ENCODE measurements around the gene PLCL1. TPM values are rescaled to one million over a fixed set of nuclear protein-coding genes. Genes with fewer than 3 reads are reported as not detected.

Gene PLCL1
- total RNA-seq, 1 experiment from 2014 or later: 0.07 TPM

- no peak overlapping the region for H3K4me3 ChIP-seq (replicated peaks in 1 of 2; ENCODE audit: low read depth in 1 of 2, low read length in 2 of 2)
- intact Hi-C loops (cut with micrococcal nuclease): no loop called here
These were observed 4.3 kb upstream of the PLCL1 start for GRCh38 chr2:197800091-197800490.

More at GRCh38 chr2:197800091-197800490, 4.3 kb upstream of the PLCL1 start:
- no peaks in the 10 kb centered on the region for H4K20me1 ChIP-seq (ENCODE audit: insufficient read depth)
- no peak overlapping the region for H3K9ac ChIP-seq (ENCODE audit: low read length)
- peaks cover 0 to 5% of the 10 kb centered on the region in 2 experiments; a peak in 1 of 4 replicates for H3K4me1 ChIP-seq (ENCODE audit: control insufficient read depth in 1 of 2, insufficient read depth in 2 of 2, low read length in 2 of 2)
- no peak overlapping the region for H2AFZ ChIP-seq (ENCODE audit: low read depth, low read length, poor library complexity, severe bottlenecking)
- no peaks in the 10 kb centered on the region for H3K9me2 ChIP-seq (ENCODE audit: insufficient read depth)
- no peaks in the 10 kb centered on the region for H3K9me3 ChIP-seq (ENCODE audit: control insufficient read depth in 1 of 2, insufficient read depth in 1 of 2, low read depth in 1 of 2, low read length in 2 of 2)
- POLR2A ChIA-PET: no interaction called here
- no peak overlapping the region for H3K27ac ChIP-seq (ENCODE audit: low read depth, low read length)
- no peak for ATAC-seq
- no peak overlapping the region for H3K4me2 ChIP-seq (ENCODE audit: low read length)
- CTCF ChIA-PET: no interaction called here
- H3K79me2 ChIP-seq (ENCODE audit: insufficient read depth, low read length): no peaks in the 10 kb centered on the region
- RAD21 ChIA-PET (ENCODE audit: low non-redundant PET in 1 of 2, low total read pairs in 2 of 2, uncharacterized antibody in 2 of 2, unreplicated experiment in 2 of 2): no interaction called here
- no peak for TF ChIP-seq ZNF274 (IDR thresholded peaks at IDR 0.05; ENCODE audit: low read depth, low read length)
- no peak for TF ChIP-seq CBX3 (IDR thresholded peaks at IDR 0.05; ENCODE audit: low read depth)
- TF ChIP-seq RAD21 (IDR thresholded peaks at IDR 0.05; ENCODE audit: low read depth): no peak
- TF ChIP-seq MAX (IDR thresholded peaks at IDR 0.05): no peak
- TF ChIP-seq SRF (IDR thresholded peaks at IDR 0.05; ENCODE audit: low read depth): no peak
- TF ChIP-seq ZFX (IDR thresholded peaks at IDR 0.05): no peak
- no peak for TF ChIP-seq SP1 (IDR thresholded peaks at IDR 0.05; ENCODE audit: low read depth)
- no peak for TF ChIP-seq CTCF (IDR thresholded peaks at IDR 0.05 in 2 of 3, conservative IDR thresholded peaks at IDR 0.05 in 1 of 3; ENCODE audit: borderline replicate concordance in 1 of 3, insufficient read depth in 1 of 3, low read depth in 2 of 3, low read length in 2 of 3)
- TF ChIP-seq SIN3A (IDR thresholded peaks at IDR 0.05; ENCODE audit: low read depth): no peak
- TF ChIP-seq POLR2A (IDR thresholded peaks at IDR 0.05; ENCODE audit: borderline replicate concordance, extremely low read depth, insufficient read depth, insufficient read length): no peak
- TF ChIP-seq TCF7L2 (IDR thresholded peaks at IDR 0.05; ENCODE audit: borderline replicate concordance, extremely low read depth, insufficient read depth, insufficient read length): no peak
- TF ChIP-seq YY1 (IDR thresholded peaks at IDR 0.05; ENCODE audit: extremely low read depth, insufficient replicate concordance, low read depth, low read length): no peak
- no peak for TF ChIP-seq ATF3 (IDR thresholded peaks at IDR 0.05)
- TF ChIP-seq EZH2phosphoT487 (IDR thresholded peaks at IDR 0.05; ENCODE audit: borderline replicate concordance): no peak
- no peak for TF ChIP-seq EGR1 (IDR thresholded peaks at IDR 0.05; ENCODE audit: low read depth)
- TF ChIP-seq CEBPB (IDR thresholded peaks at IDR 0.05; ENCODE audit: low read depth): no peak
- DNase-seq (ENCODE audit: low read depth, low spot score): no peak
- H3K27me3 ChIP-seq (ENCODE audit: insufficient read depth, low read length): peaks cover 17% of the 10 kb centered on the region; the same call in 1 of the 2 replicates
- BruUV-seq (replicated peaks): no TSS peak
- no peaks in the 10 kb centered on the region for H3K36me3 ChIP-seq (ENCODE audit: control insufficient read depth in 1 of 2, insufficient read depth in 2 of 2, low read length in 2 of 2)

Data from HCT116 (cell line).